ENCODE measurements around the gene MFSD1. TPM values are rescaled to one million over a fixed set of nuclear protein-coding genes. Genes with fewer than 3 reads are reported as not detected.

MFSD1 gene
- 42.5 and 58.7 TPM in 2 replicates for total RNA-seq (2014; rRNA removed; shearing (Covaris generic))

GRCh38 chr3:158801696-158802408 is at the start of gene MFSD1:
Gene MFSD1, plus strand, starts transcription at chr3:158802054. Its CDS starts 99 bp downstream, at chr3:158802153.
- DNase-seq (ENCODE audit: low spot score), result peak; percentile 90
- in situ Hi-C loops (cut with HindIII; ENCODE audit: low sequenced_read_pairs), result loop anchor here (10.0 kb wide), 1 partner anchor 87 kb away; no protein-coding TSS in a partner anchor

- in situ Hi-C loops (cut with HindIII; ENCODE audit: low sequenced_read_pairs), result no loop called here
- no peak for DNase-seq (ENCODE audit: low spot score)
These were observed 48.0 kb upstream of the MFSD1 start for GRCh38 chr3:158753854-158754253.

GRCh38 chr3:158755421-158755820 is 46.4 kb upstream of the MFSD1 start:
- in situ Hi-C loops (cut with HindIII; ENCODE audit: low sequenced_read_pairs), result no loop called here
- no peak for DNase-seq (ENCODE audit: low spot score)

GRCh38 chr3:158761350-158761749 is 40.5 kb upstream of the MFSD1 start:
- no peak for DNase-seq (ENCODE audit: low spot score)
- in situ Hi-C loops (cut with HindIII; ENCODE audit: low sequenced_read_pairs), result no loop called here

- in situ Hi-C loops (cut with HindIII; ENCODE audit: low sequenced_read_pairs), result no loop called here
- DNase-seq (ENCODE audit: low spot score), result no peak
These were observed 39.2 kb upstream of the MFSD1 start for GRCh38 chr3:158762701-158763100.

- in situ Hi-C loops (cut with HindIII; ENCODE audit: low sequenced_read_pairs), result no loop called here
- DNase-seq (ENCODE audit: low spot score), result peak; percentile 15
These were observed 38.4 kb upstream of the MFSD1 start for GRCh38 chr3:158763421-158763820.

GRCh38 chr3:158765518-158766205 is 36.2 kb upstream of the MFSD1 start:
- peak; percentile 51 for DNase-seq (ENCODE audit: low spot score)
- in situ Hi-C loops (cut with HindIII; ENCODE audit: low sequenced_read_pairs), result no loop called here

GRCh38 chr3:158766364-158766763 is 35.5 kb upstream of the MFSD1 start:
- in situ Hi-C loops (cut with HindIII; ENCODE audit: low sequenced_read_pairs), result no loop called here
- DNase-seq (ENCODE audit: low spot score), result no peak

- in situ Hi-C loops (cut with HindIII; ENCODE audit: low sequenced_read_pairs), result no loop called here
- DNase-seq (ENCODE audit: low spot score), result no peak
These were observed 33.5 kb upstream of the MFSD1 start for GRCh38 chr3:158768361-158768787.

- in situ Hi-C loops (cut with HindIII; ENCODE audit: low sequenced_read_pairs), result no loop called here
- no peak for DNase-seq (ENCODE audit: low spot score)
These were observed 32.8 kb upstream of the MFSD1 start for GRCh38 chr3:158768881-158769543.

- in situ Hi-C loops (cut with HindIII; ENCODE audit: low sequenced_read_pairs), result no loop called here
- no peak for DNase-seq (ENCODE audit: low spot score)
These were observed 32.3 kb upstream of the MFSD1 start for GRCh38 chr3:158769549-158769948.

GRCh38 chr3:158769952-158770740 is 31.7 kb upstream of the MFSD1 start:
- DNase-seq (ENCODE audit: low spot score), result no peak
- in situ Hi-C loops (cut with HindIII; ENCODE audit: low sequenced_read_pairs), result no loop called here

GRCh38 chr3:158770741-158771350 is 31.0 kb upstream of the MFSD1 start:
- in situ Hi-C loops (cut with HindIII; ENCODE audit: low sequenced_read_pairs), result no loop called here
- DNase-seq (ENCODE audit: low spot score), result no peak

- in situ Hi-C loops (cut with HindIII; ENCODE audit: low sequenced_read_pairs), result no loop called here
- DNase-seq (ENCODE audit: low spot score), result no peak
These were observed 30.3 kb upstream of the MFSD1 start for GRCh38 chr3:158771577-158771976.

GRCh38 chr3:158771982-158772381 is 29.9 kb upstream of the MFSD1 start:
- in situ Hi-C loops (cut with HindIII; ENCODE audit: low sequenced_read_pairs), result no loop called here
- DNase-seq (ENCODE audit: low spot score), result no peak

- in situ Hi-C loops (cut with HindIII; ENCODE audit: low sequenced_read_pairs), result no loop called here
- no peak for DNase-seq (ENCODE audit: low spot score)
These were observed 28.7 kb upstream of the MFSD1 start for GRCh38 chr3:158773166-158773565.

GRCh38 chr3:158773845-158774830 is 27.7 kb upstream of the MFSD1 start:
- in situ Hi-C loops (cut with HindIII; ENCODE audit: low sequenced_read_pairs), result no loop called here
- DNase-seq (ENCODE audit: low spot score), result no peak

GRCh38 chr3:158774965-158775364 is 26.9 kb upstream of the MFSD1 start:
- in situ Hi-C loops (cut with HindIII; ENCODE audit: low sequenced_read_pairs), result no loop called here
- DNase-seq (ENCODE audit: low spot score), result no peak
